Cortex of kidney (tissue), 1 donor: ENCODE results near the gene DDX24.

ENCODE experiments used
- DNase-seq: peaks from one replicate; lab custom pipeline; 2025; lab: John Stamatoyannopoulos, UW

Gene DDX24

GRCh38 chr14:94080621-94081385 is at the start of gene DDX24, which contains the start of gene IFI27L1:
Gene DDX24 (minus strand): TSS chr14:94081202. CDS start chr14:94079742, 1,460 bp downstream.
Gene IFI27L1 (plus strand): TSS chr14:94081310. CDS start chr14:94096938, 15,628 bp downstream.
- DNase-seq, result peak; percentile 36

- DNase-seq, result no peak
Measured at GRCh38 chr14:94129758-94130414, 48.9 kb upstream of the DDX24 start.

GRCh38 chr14:94129111-94129757 is 48.2 kb upstream of the DDX24 start, which contains the start of gene IFI27L2:
Gene IFI27L2 (minus strand): TSS chr14:94129604. CDS start chr14:94129564, 40 bp downstream.
- no peak for DNase-seq

GRCh38 chr14:94128216-94128839 is 47.3 kb upstream of the DDX24 start:
- no peak for DNase-seq

- no peak for DNase-seq
Measured at GRCh38 chr14:94127330-94127729, 46.3 kb upstream of the DDX24 start.

GRCh38 chr14:94126800-94127199 is 45.8 kb upstream of the DDX24 start:
- no peak for DNase-seq

GRCh38 chr14:94126419-94126677 is 45.3 kb upstream of the DDX24 start:
- no peak for DNase-seq

- no peak for DNase-seq
Measured at GRCh38 chr14:94125659-94126418, 44.8 kb upstream of the DDX24 start.

GRCh38 chr14:94124582-94125377 is 43.8 kb upstream of the DDX24 start:
- no peak for DNase-seq

- no peak for DNase-seq
Measured at GRCh38 chr14:94123868-94124267, 42.9 kb upstream of the DDX24 start.

- DNase-seq, result no peak
Measured at GRCh38 chr14:94123296-94123695, 42.3 kb upstream of the DDX24 start.

- no peak for DNase-seq
Measured at GRCh38 chr14:94122438-94122837, 41.4 kb upstream of the DDX24 start.

- DNase-seq, result no peak
Measured at GRCh38 chr14:94121485-94121884, 40.5 kb upstream of the DDX24 start.

- DNase-seq, result no peak
Measured at GRCh38 chr14:94120667-94121340, 39.8 kb upstream of the DDX24 start.

- no peak for DNase-seq
Measured at GRCh38 chr14:94119071-94119470, 38.1 kb upstream of the DDX24 start.

GRCh38 chr14:94117856-94118255 is 36.9 kb upstream of the DDX24 start:
- no peak for DNase-seq

- no peak for DNase-seq
Measured at GRCh38 chr14:94116701-94117100, 35.7 kb upstream of the DDX24 start.

GRCh38 chr14:94115631-94116030 is 34.6 kb upstream of the DDX24 start:
- no peak for DNase-seq

GRCh38 chr14:94115058-94115591 is 34.1 kb upstream of the DDX24 start:
- no peak for DNase-seq

GRCh38 chr14:94114589-94115057 is 33.6 kb upstream of the DDX24 start:
- no peak for DNase-seq
